HG02642 (cell line): ENCODE results near the gene ESR2.
"Not testable (repeated sequence)": the region's sequence is repeated elsewhere in the genome, so short reads cannot be mapped to it uniquely, and the experiment has no call there.

Experiments
- ATAC-seq: cut with Tn5 transposase; IDR thresholded peaks from one replicate; pipeline ENCODE4 v1.9.1; 2021; ENCODE audit warnings: mild to moderate bottlenecking; ENCODE audit not compliant: unreplicated experiment, poor library complexity

Gene ESR2

GRCh38 chr14:64201921-64202545 lies 92.1 kb downstream of the ESR2 start:
- no peak for ATAC-seq

- no peak for ATAC-seq
These were observed 92.9 kb downstream of the ESR2 start for GRCh38 chr14:64201296-64201695.

GRCh38 chr14:64200170-64200569 lies 94.0 kb downstream of the ESR2 start:
- no peak for ATAC-seq

DNA sequence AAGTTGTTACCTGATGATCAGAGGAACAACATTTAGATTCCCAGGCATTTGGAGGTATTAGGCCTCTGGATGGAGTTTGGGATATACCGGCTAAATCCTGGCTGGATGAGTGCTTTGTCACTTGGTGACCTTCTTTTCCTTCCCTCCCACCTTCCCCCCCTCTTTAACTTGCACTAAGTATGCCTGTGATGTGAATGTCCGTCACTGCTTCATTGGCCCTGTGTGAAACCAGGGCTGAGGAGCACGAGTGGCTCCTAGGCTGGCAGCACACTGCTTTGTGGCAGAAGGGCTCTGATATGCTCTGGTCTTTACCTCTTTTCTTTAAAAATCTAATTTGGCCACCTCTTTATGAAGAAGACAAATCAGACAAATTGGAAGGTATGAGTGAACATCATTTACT lies 95.7 kb downstream of the ESR2 start:
- ATAC-seq, result no peak

GRCh38 chr14:64197996-64198395 lies 96.2 kb downstream of the ESR2 start:
- ATAC-seq, result no peak

GRCh38 chr14:64196814-64197411 lies 97.3 kb downstream of the ESR2 start:
- ATAC-seq, result peak; percentile 46

GRCh38 chr14:64196056-64196455 lies 98.1 kb downstream of the ESR2 start:
- ATAC-seq, result no peak

DNA sequence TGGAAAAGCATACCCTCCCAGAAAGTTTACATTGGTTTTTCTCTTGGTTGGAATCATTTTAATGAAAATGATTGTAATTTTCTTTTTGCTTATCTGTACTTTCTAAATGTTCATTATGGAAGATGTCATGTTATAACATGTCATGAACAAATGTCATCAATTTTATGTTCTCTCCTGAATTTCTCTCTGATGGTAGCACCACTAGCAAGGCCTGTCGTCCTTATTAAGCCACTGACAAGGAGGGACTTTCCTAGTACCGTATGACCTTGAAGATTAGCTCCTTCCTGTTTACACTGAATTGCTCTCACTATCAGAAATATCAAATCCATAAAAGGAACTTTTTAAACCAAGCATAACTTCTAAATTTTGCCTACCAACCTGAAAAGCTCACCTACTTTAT lies 99.0 kb downstream of the ESR2 start:
- ATAC-seq, result peak; percentile 55

DNA sequence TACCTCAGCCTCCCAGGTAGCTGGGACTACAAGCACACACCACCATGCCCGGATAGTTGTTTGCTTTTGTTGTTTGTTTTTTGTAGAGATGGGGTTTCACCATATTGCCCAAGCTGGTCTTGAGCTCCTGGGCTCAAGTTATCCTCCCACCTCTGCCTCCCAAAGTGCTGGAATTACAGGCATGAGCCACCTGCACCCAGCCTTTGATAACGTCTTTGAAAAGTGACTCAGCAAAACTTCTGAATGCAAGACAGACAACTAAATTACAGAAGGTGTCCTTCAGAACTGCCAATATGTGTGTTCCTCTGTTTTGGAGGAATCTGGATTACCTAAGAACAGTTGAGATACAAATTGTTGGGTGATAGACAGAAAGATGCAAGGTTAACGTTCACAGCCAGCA lies 99.8 kb downstream of the ESR2 start:
- ATAC-seq, result no peak

DNA sequence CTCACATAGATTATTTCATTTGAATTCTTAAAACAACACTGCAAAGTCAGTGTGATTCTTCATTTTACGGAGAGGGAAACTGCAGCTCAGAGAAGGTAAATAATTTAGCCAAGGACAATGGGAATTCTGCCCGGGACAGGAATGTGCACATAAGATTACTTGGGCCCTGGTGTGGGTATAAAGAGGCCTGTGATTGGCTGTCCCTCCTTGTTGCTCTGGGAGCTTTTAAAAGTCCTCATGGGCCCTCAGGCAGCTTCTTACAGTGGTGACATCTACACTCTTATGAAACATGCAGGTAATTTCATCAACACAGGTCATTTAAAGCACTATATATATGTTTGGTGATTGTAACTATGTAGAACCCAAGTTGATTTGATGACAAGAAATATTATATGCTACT lies 100.3 kb downstream of the ESR2 start:
- no peak for ATAC-seq

GRCh38 chr14:64191756-64192155 lies 102.4 kb downstream of the ESR2 start:
- ATAC-seq, result no peak

DNA sequence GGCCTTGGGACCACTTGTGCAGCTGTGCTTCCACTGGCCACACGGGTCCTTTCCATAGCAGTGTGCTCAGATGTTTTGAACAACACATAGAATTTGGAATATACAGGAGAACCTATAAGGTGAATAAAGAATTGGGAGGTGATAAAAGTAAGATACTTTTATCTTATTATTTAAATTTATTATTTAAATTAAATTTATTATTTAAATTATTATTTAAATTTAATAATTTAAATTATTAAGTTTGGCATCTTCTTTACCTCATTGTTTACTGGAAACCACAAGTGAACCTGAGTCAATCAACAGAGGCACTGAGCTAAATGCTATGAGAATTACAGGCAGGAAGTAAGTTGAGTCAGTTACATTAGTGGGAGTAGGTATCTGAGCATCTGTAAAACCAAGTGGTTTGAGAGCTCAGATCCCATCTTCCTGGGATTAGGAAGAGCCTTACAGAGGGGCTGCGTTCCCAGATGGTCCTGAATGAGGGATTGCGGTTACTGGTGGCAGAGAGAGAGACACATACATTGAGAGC lies 103.1 kb downstream of the ESR2 start:
- ATAC-seq, result no peak

- ATAC-seq, result no peak
These were observed 106.8 kb downstream of the ESR2 start for GRCh38 chr14:64187331-64187730.

- no peak for ATAC-seq
These were observed 107.7 kb downstream of the ESR2 start for GRCh38 chr14:64186231-64187129.

DNA sequence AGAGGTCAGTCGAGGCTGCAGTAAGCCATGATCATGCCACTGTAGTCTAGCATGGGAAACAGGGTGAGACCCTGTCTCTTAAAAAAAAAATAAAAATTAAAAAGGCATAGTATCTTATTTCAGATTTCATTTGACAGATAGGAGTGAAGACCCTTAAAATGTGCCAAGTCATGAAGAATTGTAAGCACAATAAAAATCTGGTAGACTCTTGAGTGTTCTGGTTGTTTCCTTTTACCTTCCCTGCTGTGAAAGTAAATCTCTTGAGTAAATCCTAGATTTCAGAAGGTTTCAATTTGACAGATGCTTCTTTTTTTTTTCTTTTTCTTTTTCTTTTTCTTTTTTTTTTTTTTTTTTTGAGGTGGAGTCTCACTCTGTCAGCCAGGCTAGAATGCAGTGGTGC lies 109.0 kb downstream of the ESR2 start:
- ATAC-seq, result no peak

GRCh38 chr14:64184103-64184729 lies 110.0 kb downstream of the ESR2 start:
- ATAC-seq, result no peak

GRCh38 chr14:64182908-64183307 lies 111.3 kb downstream of the ESR2 start:
- ATAC-seq, result not testable (repeated sequence)

- ATAC-seq, result no peak
These were observed 115.4 kb downstream of the ESR2 start for GRCh38 chr14:64178814-64179213.

DNA sequence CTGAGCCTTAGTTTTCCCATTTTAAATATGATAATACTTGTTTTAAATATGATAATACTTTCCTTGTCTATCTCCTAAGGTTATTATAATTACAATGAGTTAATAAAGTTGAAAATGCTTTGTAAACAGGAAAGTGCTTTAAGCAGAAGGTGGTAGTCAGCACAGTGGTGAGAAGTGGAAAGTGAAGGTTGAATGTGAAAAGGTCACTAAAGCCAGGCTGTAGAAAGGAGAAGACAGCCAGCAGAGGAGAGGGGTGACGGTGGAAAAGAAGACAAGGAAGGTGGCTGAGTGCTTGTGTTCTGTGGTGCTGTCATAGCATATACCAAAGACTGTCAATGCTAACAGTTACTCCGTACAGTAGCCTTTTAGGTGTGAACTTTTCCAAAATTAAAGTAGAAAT lies 117.8 kb downstream of the ESR2 start:
- no peak for ATAC-seq

DNA sequence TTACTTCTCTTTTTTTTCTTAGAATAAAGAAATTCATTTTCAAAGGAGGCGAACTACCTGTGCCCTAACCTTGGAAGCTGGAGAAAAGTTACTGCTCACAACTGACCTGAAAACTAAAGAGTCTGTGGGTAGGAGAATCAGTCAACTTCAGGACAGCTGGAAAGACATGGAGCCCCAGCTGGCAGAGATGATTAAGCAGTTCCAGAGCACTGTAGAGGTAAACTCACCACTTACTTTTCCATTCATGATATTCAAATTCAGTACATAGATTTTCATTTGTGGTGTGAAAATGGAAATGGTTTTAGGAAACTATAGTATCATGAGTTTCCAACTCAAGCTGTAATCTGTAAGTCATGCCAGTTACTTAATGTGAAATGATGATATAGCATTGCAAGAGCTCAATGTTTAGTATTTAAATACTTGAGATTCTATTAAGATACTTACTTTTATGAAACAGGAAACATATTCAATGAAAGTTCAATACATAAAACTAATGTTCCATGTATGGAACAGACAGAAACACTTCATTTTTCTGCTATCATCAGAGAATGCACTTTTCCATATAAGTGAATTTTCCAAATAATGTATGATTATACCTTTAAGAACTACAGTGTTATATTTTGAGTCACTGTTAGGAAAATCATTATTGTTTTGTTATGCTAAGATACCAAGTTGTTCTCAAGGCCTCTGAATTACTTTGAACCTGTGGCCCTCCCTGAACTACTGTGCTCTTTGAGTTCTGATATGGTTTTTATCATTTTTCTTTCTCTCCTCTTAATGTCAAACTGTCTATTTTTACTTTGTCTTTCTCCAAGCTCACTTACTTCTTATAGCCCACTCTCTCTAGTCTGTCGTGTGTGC lies 119.0 kb downstream of the ESR2 start:
- no peak for ATAC-seq
